H1 (cell line): ENCODE measurements around the gene MRPS6. TPM values are rescaled to one million over a fixed set of nuclear protein-coding genes. Genes with fewer than 3 reads are reported as not detected.

ENCODE experiments used
- CTCF ChIA-PET: fragments of 300-600 bp; sonication (Branson Sonifier 250); formaldehyde crosslinking; loops from one replicate; lab custom pipeline; 2021; ENCODE audit not compliant: partially characterized antibody; lab: Charles Lee
- POLR2A ChIA-PET: fragments of 300-600 bp; sonication (Branson Sonifier 250); formaldehyde crosslinking; loops from one replicate; lab custom pipeline; 2021; ENCODE audit warnings: inconsistent platforms; ENCODE audit not compliant: partially characterized antibody; lab: Charles Lee
- DNase-seq, 2 experiments: peaks; one replicate each; pipeline versions ENCODE4 v3.0.0 to v3.0.0-alpha.2; 2010 to 2022; ENCODE audit warnings: low spot score in 2 of 2, low read depth in 1 of 2, mixed read lengths in 1 of 2
- FAIRE-seq: peaks from 2 replicates; lab custom pipeline; 2011; peaks lifted over from hg19 to GRCh38; lab: Jason Lieb, UNC
- H2AFZ ChIP-seq: 2 replicates; pipeline ENCODE4 v1.8.1; 2012; ENCODE audit warnings: low read length, inconsistent platforms
- H2AK5ac ChIP-seq: 2 replicates; pipeline ENCODE4 v1.6.1; 2013; ENCODE audit warnings: low read depth, low read length
- H2BK120ac ChIP-seq: replicated peaks from 2 replicates; pipeline ENCODE3; 2013; ENCODE audit warnings: low read depth, low read length, inconsistent platforms
- H2BK12ac ChIP-seq: 2 replicates; pipeline ENCODE4 v1.6.1; 2013; ENCODE audit warnings: low read depth, low read length
- H2BK15ac ChIP-seq: 2 replicates; pipeline ENCODE4 v1.6.1; 2013; ENCODE audit warnings: low read length
- H2BK20ac ChIP-seq: 2 replicates; pipeline ENCODE4 v1.6.1; 2013; ENCODE audit warnings: low read length
- H2BK5ac ChIP-seq: 2 replicates; pipeline ENCODE4 v1.6.1; 2013; ENCODE audit warnings: low read depth, low read length
- H3K14ac ChIP-seq: 2 replicates; pipeline ENCODE4 v1.6.1; 2013; ENCODE audit warnings: inconsistent platforms; ENCODE audit not compliant: insufficient read length
- H3K18ac ChIP-seq: 2 replicates; pipeline ENCODE4 v1.6.1; 2013; ENCODE audit warnings: low read length; ENCODE audit errors: extremely low read depth
- H3K23ac ChIP-seq: 2 replicates; pipeline ENCODE4 v1.6.1; 2013; ENCODE audit warnings: inconsistent platforms; ENCODE audit not compliant: insufficient read length
- H3K23me2 ChIP-seq: 2 replicates; pipeline ENCODE4 v1.6.1; 2013; ENCODE audit warnings: low read depth, low read length
- H3K27ac ChIP-seq: 2 replicates; pipeline ENCODE4 v1.6.1; 2011; ENCODE audit warnings: low read depth, low read length, inconsistent platforms
- H3K27me3 ChIP-seq, 4 experiments: replicated peaks in 1 of 4; 1 replicate in 1 of 4; 2 replicates in 3 of 4; pipeline versions ENCODE4 v1.6.1 to v1.8.1; 2011 to 2013; ENCODE audit warnings: low read length in 3 of 4, mild to moderate bottlenecking in 3 of 4, inconsistent platforms in 2 of 4, mixed read lengths in 2 of 4, moderate library complexity in 1 of 4; ENCODE audit not compliant: control insufficient read depth in 3 of 4, insufficient read depth in 3 of 4; ENCODE audit errors: extremely low read depth in 1 of 4
- H3K36me3 ChIP-seq, 4 experiments: 2 replicates each; pipeline versions ENCODE4 v1.6.1 to v1.8.1; 2011 to 2013; ENCODE audit warnings: mild to moderate bottlenecking in 4 of 4, low read length in 3 of 4, moderate library complexity in 2 of 4, control low read depth in 1 of 4, inconsistent platforms in 1 of 4; ENCODE audit not compliant: insufficient read depth in 4 of 4, control insufficient read depth in 2 of 4
- H3K4ac ChIP-seq: replicated peaks from 2 replicates; pipeline ENCODE3; 2013; ENCODE audit warnings: low read length, low read depth, mixed read lengths, inconsistent platforms; ENCODE audit not compliant: insufficient read length
- H3K4me1 ChIP-seq, 4 experiments: replicated peaks in 1 of 4; 1 replicate in 1 of 4; 2 replicates in 3 of 4; pipeline versions ENCODE4 v1.6.1 to v1.8.1; 2011 to 2013; ENCODE audit warnings: low read length in 3 of 4, inconsistent platforms in 2 of 4, mixed read lengths in 1 of 4; ENCODE audit not compliant: insufficient read depth in 4 of 4, control insufficient read depth in 3 of 4
- H3K4me2 ChIP-seq, 2 experiments: 2 replicates each; pipeline versions ENCODE4 v1.6.1 to v1.8.1; 2011 to 2013; ENCODE audit warnings: low read depth in 2 of 2, low read length in 2 of 2, control low read depth in 1 of 2, inconsistent platforms in 1 of 2, mild to moderate bottlenecking in 1 of 2; ENCODE audit not compliant: insufficient read depth in 1 of 2
- H3K4me3 ChIP-seq, 4 experiments: fragments of 200-600, 300-600 bp in 1 of 4; sonication (generic), shearing (Covaris generic), sonication (Bioruptor Twin) in 1 of 4; 2 replicates each; pipeline versions ENCODE4 v1.5.1 to v1.8.1; 2011 to 2016; ENCODE audit warnings: low read length in 4 of 4, low read depth in 3 of 4, control low read depth in 2 of 4, inconsistent platforms in 2 of 4, mild to moderate bottlenecking in 2 of 4, mixed read lengths in 1 of 4, moderate library complexity in 1 of 4; ENCODE audit not compliant: insufficient read depth in 2 of 4; ENCODE audit errors: extremely low read depth in 1 of 4
- H3K56ac ChIP-seq: replicated peaks from 2 replicates; pipeline ENCODE3; 2013; ENCODE audit warnings: low read depth, mild to moderate bottlenecking, mixed read lengths, low read length, inconsistent platforms; ENCODE audit not compliant: insufficient read length
- H3K79me1 ChIP-seq: 2 replicates; pipeline ENCODE4 v1.6.1; 2013; ENCODE audit warnings: low read depth, low read length, control low read depth
- H3K79me2 ChIP-seq, 2 experiments: 2 replicates each; pipeline versions ENCODE4 v1.6.1 to v1.8.1; 2012 to 2013; ENCODE audit warnings: low read length in 2 of 2, mild to moderate bottlenecking in 2 of 2, inconsistent platforms in 1 of 2; ENCODE audit not compliant: insufficient read depth in 2 of 2, control insufficient read depth in 1 of 2
- H3K9ac ChIP-seq, 4 experiments: replicated peaks in 1 of 4; 1 replicate in 1 of 4; 2 replicates in 3 of 4; pipeline versions ENCODE4 v1.6.1 to v1.8.1; 2011 to 2013; ENCODE audit warnings: low read depth in 3 of 4, low read length in 3 of 4, control low read depth in 2 of 4, mild to moderate bottlenecking in 2 of 4, moderate library complexity in 2 of 4, inconsistent platforms in 1 of 4; ENCODE audit errors: extremely low read depth in 1 of 4
- H3K9me3 ChIP-seq, 2 experiments: 2 replicates each; pipeline versions ENCODE4 v1.6.1 to v1.8.1; 2012 to 2013; ENCODE audit warnings: mild to moderate bottlenecking in 2 of 2, moderate library complexity in 2 of 2, control low read depth in 1 of 2, inconsistent platforms in 1 of 2, low read depth in 1 of 2, low read length in 1 of 2, mixed read lengths in 1 of 2; ENCODE audit not compliant: insufficient read depth in 2 of 2
- H4K20me1 ChIP-seq, 2 experiments: replicated peaks in 1 of 2; 2 replicates each; pipeline versions ENCODE3 to v1.8.1; 2011 to 2013; ENCODE audit warnings: inconsistent platforms in 2 of 2, low read length in 2 of 2, mild to moderate bottlenecking in 1 of 2; ENCODE audit not compliant: insufficient read depth in 2 of 2, control insufficient read depth in 1 of 2
- H4K5ac ChIP-seq: 2 replicates; pipeline ENCODE4 v1.6.1; 2013; ENCODE audit warnings: low read length, low read depth, mixed read lengths, inconsistent platforms; ENCODE audit not compliant: insufficient read length
- H4K8ac ChIP-seq: 2 replicates; pipeline ENCODE4 v1.8.0; 2013; ENCODE audit warnings: mild to moderate bottlenecking, moderate library complexity, low read length, inconsistent platforms; ENCODE audit not compliant: insufficient read depth; ENCODE audit errors: extremely low read depth
- H4K91ac ChIP-seq: replicated peaks from 2 replicates; pipeline ENCODE3; 2013; ENCODE audit warnings: low read length, mixed read lengths, inconsistent platforms; ENCODE audit not compliant: insufficient read length
- EP300 ChIP-seq, 2 experiments: IDR thresholded peaks; 1 replicate in 1 of 2; 2 replicates in 1 of 2; pipeline ENCODE4 v1.6.1; 2011 to 2012; ENCODE audit warnings: low read depth in 2 of 2, low read length in 2 of 2, mild to moderate bottlenecking in 2 of 2, borderline replicate concordance in 1 of 2, inconsistent platforms in 1 of 2, moderate library complexity in 1 of 2
- EZH2 ChIP-seq: fragments of 200-600 bp; sonication (generic); IDR thresholded peaks from 2 replicates; pipeline ENCODE4 v1.7.1; 2012; ENCODE audit warnings: low read depth, mild to moderate bottlenecking, moderate library complexity, low read length, inconsistent platforms; ENCODE audit not compliant: severe bottlenecking
- GABPA ChIP-seq: IDR thresholded peaks from 2 replicates; pipeline ENCODE4 v1.6.1; 2011; ENCODE audit warnings: mild to moderate bottlenecking, low read length, moderate library complexity, borderline replicate concordance; ENCODE audit not compliant: insufficient read depth
- JUN ChIP-seq: IDR thresholded peaks from 2 replicates; pipeline ENCODE4 v1.6.1; 2011; ENCODE audit warnings: low read depth, mild to moderate bottlenecking, improper control_type of control experiment, low read length
- KDM5A ChIP-seq: fragments of 200-600 bp; IDR thresholded peaks from 2 replicates; pipeline ENCODE4 v1.7.1; 2012; ENCODE audit warnings: mild to moderate bottlenecking, low read length, inconsistent platforms, mixed read lengths
- POLR2A ChIP-seq, 2 experiments: IDR thresholded peaks; 1 replicate in 1 of 2; 2 replicates in 1 of 2; pipeline ENCODE4 v1.6.1; 2011; ENCODE audit warnings: low read depth in 2 of 2, low read length in 2 of 2, mild to moderate bottlenecking in 2 of 2; ENCODE audit errors: control extremely low read depth in 1 of 2
- RFX5 ChIP-seq: IDR thresholded peaks from 2 replicates; pipeline ENCODE4 v1.6.1; 2011; ENCODE audit warnings: low read depth, low read length, improper control_type of control experiment, borderline replicate concordance
- RXRA ChIP-seq: IDR thresholded peaks from 2 replicates; pipeline ENCODE4 v1.6.1; 2011; ENCODE audit warnings: low read depth, mild to moderate bottlenecking, low read length, moderate library complexity; ENCODE audit not compliant: insufficient read depth
- TAF1 ChIP-seq: IDR thresholded peaks from 2 replicates; pipeline ENCODE4 v1.6.1; 2011; ENCODE audit warnings: mild to moderate bottlenecking, low read depth, low read length
- WGBS, 2 experiments: shearing (Covaris generic) in 1 of 2; methylation state at CpG; one replicate each; pipeline versions ENCODE4 v1.1.6 to v1.1.7; 2013 to 2015; ENCODE audit warnings: low lambda C conversion rate in 2 of 2, mixed read lengths in 2 of 2, inconsistent platforms in 1 of 2, low coverage in 1 of 2, missing lambda C conversion rate in 1 of 2; ENCODE audit not compliant: insufficient replicate concordance in 2 of 2, insufficient coverage in 1 of 2, insufficient read length in 1 of 2; ENCODE audit errors: extremely low coverage in 1 of 2, missing lambda C conversion rate in 1 of 2; 5-methylcytosine and 5-hydroxymethylcytosine counted together
- polyA plus RNA-seq, 7 experiments: library from polyadenylated mRNA; depleted of rRNA in 3 of 7; stranded (reverse) in 5 of 7; unstranded in 2 of 7; fragments of >200 nt in 5 of 7; fragments of 200-250 nt in 2 of 7; gene quantifications; 1 replicate in 5 of 7; 2 replicates in 1 of 7; 4 replicates in 1 of 7; pipeline versions ENCODE4 v1.2.1 to v1.2.3, GENCODE V29; 2011 to 2013; ENCODE audit warnings: missing spikeins in 2 of 7, mixed read lengths in 2 of 7
- total RNA-seq: library from RNA; stranded (reverse); fragmentation: NEBNext Ultra II Directional; extraction: Animal tissue kit (Norgen Biotek cat#: 25700); gene quantifications from 2 replicates; pipeline ENCODE4 v1.2.1, GENCODE V29; 2021

Gene MRPS6
- total and polyA plus RNA-seq, 2 of the 8 experiments (the other 6 are each of a cell fraction or from before 2014, with no cell fraction given), result 62.7 to 156 TPM

GRCh38 chr21:34075760-34076660 lies 2.6 kb downstream of the MRPS6 start:
- Histone ChIP-seq H4K91ac (no peak overlapping the region), H3K23me2 (peaks cover 12% of the 10 kb centered on the region; the same call in 1 of the 2 replicates), H3K4me2 (peak overlapping the region in 1 of 2 experiments; percentile 75; a peak in 1 of 4 replicates), H2BK20ac (no peak overlapping the region), H3K27ac (no peak overlapping the region), H3K9ac (no peak overlapping the region; a peak in 2 of 7 replicates), H3K4ac (no peak overlapping the region), H3K79me2 (peaks cover 0 to 68% of the 10 kb centered on the region in 2 experiments; a peak in 3 of 4 replicates), H3K9me3 (no peaks in the 10 kb centered on the region), H3K4me3 (peak overlapping the region in 1 of 4 experiments; percentile 92; a peak in 2 of 8 replicates), H2AK5ac (no peak overlapping the region), H3K36me3 (peaks cover 0 to 4% (median 0%) of the 10 kb centered on the region in 4 experiments; a peak in 2 of 8 replicates), H3K23ac (no peak overlapping the region), H2AFZ (no peak overlapping the region), H3K79me1 (no peaks in the 10 kb centered on the region; the same call in 1 of the 2 replicates), H2BK5ac (no peak overlapping the region), H3K56ac (no peak overlapping the region), H3K14ac (no peak overlapping the region), H2BK120ac (no peak overlapping the region), H4K5ac (no peak overlapping the region), H4K20me1 (peaks cover 14 to 24% of the 10 kb centered on the region in 2 experiments), H3K18ac (no peak overlapping the region), H2BK15ac (no peak overlapping the region), H2BK12ac (no peak overlapping the region), H3K27me3 (no peaks in the 10 kb centered on the region; a peak in 2 of 7 replicates), H4K8ac (no peak overlapping the region), H3K4me1 (peaks cover 0 to 11% (median 3%) of the 10 kb centered on the region in 4 experiments; a peak in 6 of 7 replicates)
- ChIA-PET CTCF (interaction anchor here (1.2 to 3.3 kb wide), 5 partner anchors 15 to 152 kb away, joined by 4 to 28 read pairs (median 5); no protein-coding TSS in a partner anchor), POLR2A (interaction anchor here (1.1 to 1.4 kb wide), 2 partner anchors 10 to 19 kb away, joined by 3 read pairs; no protein-coding TSS in a partner anchor)
- 83 to 100% methylated on average over 1 to 9 of the region's 9 CpGs for WGBS, 2 experiments
- TF ChIP-seq POLR2A (IDR thresholded peaks at IDR 0.05; ENCODE audit: control extremely low read depth in 1 of 2, low read depth in 2 of 2, low read length in 2 of 2), result peak in 1 of 2 experiments; percentile 39; a peak in 1 of 3 replicates
- TF ChIP-seq KDM5A, result no peak
- no peak for TF ChIP-seq RXRA
- TF ChIP-seq EP300 (IDR thresholded peaks at IDR 0.05; ENCODE audit: borderline replicate concordance in 1 of 2, low read depth in 2 of 2, low read length in 2 of 2), result no peak
- no peak for TF ChIP-seq JUN
- TF ChIP-seq TAF1, result 0 out of 2 replicates have a peak, but pooled peaks have one; percentile 14
- TF ChIP-seq GABPA, result no peak
- TF ChIP-seq RFX5, result no peak
- TF ChIP-seq EZH2, result no peak
- no peak for FAIRE-seq
- no peak for DNase-seq
